Loucy (cell line): Measurements from ENCODE around the gene NLRP9.

Experiments
- H2AFZ ChIP-seq: fragments of 200-600 bp; sonication (generic); 2 replicates; pipeline ENCODE4 v1.6.0; 2016; ENCODE audit warnings: antibody characterized with exemption, mild to moderate bottlenecking, low read length, moderate library complexity
- H3F3A ChIP-seq: fragments of 200-600 bp; 2 replicates; pipeline ENCODE4 v1.6.0; 2016; ENCODE audit warnings: antibody characterized with exemption, low read depth, mild to moderate bottlenecking
- H3K27me3 ChIP-seq: fragments of 200-600 bp; sonication (generic); 2 replicates; pipeline ENCODE4 v1.6.1; 2014; ENCODE audit warnings: low read length, mild to moderate bottlenecking; ENCODE audit not compliant: insufficient read depth, poor library complexity, severe bottlenecking
- H3K36me3 ChIP-seq: fragments of 200-600 bp; sonication (generic); 2 replicates; pipeline ENCODE4 v1.6.1; 2016; ENCODE audit warnings: low read length; ENCODE audit not compliant: insufficient read depth
- H3K4me1 ChIP-seq: fragments of 200-600 bp; sonication (generic); 2 replicates; pipeline ENCODE4 v1.5.1; 2014; ENCODE audit warnings: low read length, mild to moderate bottlenecking; ENCODE audit not compliant: insufficient read depth, poor library complexity, severe bottlenecking
- H3K4me2 ChIP-seq: fragments of 200-600 bp; sonication (generic); 2 replicates; pipeline ENCODE4 v1.6.0; 2014; ENCODE audit warnings: antibody characterized with exemption, low read length, low read depth, mild to moderate bottlenecking; ENCODE audit not compliant: poor library complexity, severe bottlenecking
- H3K4me3 ChIP-seq: fragments of 200-600 bp; sonication (generic); 2 replicates; pipeline ENCODE4 v1.5.1; 2014; ENCODE audit warnings: low read length, mild to moderate bottlenecking, mixed read lengths; ENCODE audit not compliant: poor library complexity, severe bottlenecking
- H3K79me2 ChIP-seq: fragments of 200-600 bp; sonication (generic); 2 replicates; pipeline ENCODE4 v1.6.1; 2014; ENCODE audit warnings: low read length; ENCODE audit not compliant: insufficient read depth
- H3K9ac ChIP-seq: fragments of 200-600 bp; sonication (generic); 2 replicates; pipeline ENCODE4 v1.6.0; 2014; ENCODE audit warnings: mild to moderate bottlenecking, low read depth, low read length, moderate library complexity; ENCODE audit not compliant: poor library complexity, severe bottlenecking
- H3K9me2 ChIP-seq: fragments of 200-600 bp; sonication (generic); replicated peaks from 2 replicates; pipeline ENCODE4 v1.6.1; 2016; ENCODE audit warnings: low read depth, low read length, mixed read lengths
- H3K9me3 ChIP-seq: fragments of 200-600 bp; sonication (generic); 2 replicates; pipeline ENCODE4 v1.6.1; 2014; ENCODE audit warnings: mild to moderate bottlenecking, antibody characterized with exemption, low read length, low read depth; ENCODE audit not compliant: insufficient read depth
- H4K20me1 ChIP-seq: fragments of 200-600 bp; sonication (generic); 2 replicates; pipeline ENCODE4 v1.6.0; 2014; ENCODE audit warnings: antibody characterized with exemption, low read length, mild to moderate bottlenecking; ENCODE audit not compliant: insufficient read depth, poor library complexity, severe bottlenecking
- CTCF ChIP-seq: fragments of 200-600 bp; sonication (generic); conservative IDR thresholded peaks from 2 replicates; pipeline ENCODE4 v1.5.1; 2014; ENCODE audit warnings: mild to moderate bottlenecking, antibody characterized with exemption, low read length
- EZH2phosphoT487 ChIP-seq: fragments of 200-600 bp; IDR thresholded peaks from 2 replicates; pipeline ENCODE4 v1.6.1; 2018; ENCODE audit warnings: antibody characterized with exemption, mild to moderate bottlenecking, moderate library complexity, borderline replicate concordance

The NLRP9 gene

GRCh38 chr19:55716531-55716930, 21.7 kb downstream of the NLRP9 start:
- Histone ChIP-seq H3K9ac (no peak overlapping the region), H3F3A (no peaks in the 10 kb centered on the region), H3K9me3 (peaks cover 5% of the 10 kb centered on the region; the same call in 1 of the 2 replicates), H4K20me1 (no peaks in the 10 kb centered on the region), H3K79me2 (no peaks in the 10 kb centered on the region), H3K36me3 (no peaks in the 10 kb centered on the region), H2AFZ (no peak overlapping the region), H3K9me2 (no peaks in the 10 kb centered on the region), H3K4me3 (no peak overlapping the region), H3K4me2 (no peak overlapping the region), H3K27me3 (no peaks in the 10 kb centered on the region), H3K4me1 (no peaks in the 10 kb centered on the region)
- TF ChIP-seq EZH2phosphoT487: no peak
- TF ChIP-seq CTCF: no peak

GRCh38 chr19:55712804-55713631, 25.2 kb downstream of the NLRP9 start:
- H3K9me3 ChIP-seq: no peaks in the 10 kb centered on the region; the same call in 1 of the 2 replicates
- H3K9me2 ChIP-seq: no peaks in the 10 kb centered on the region
- H3K4me2 ChIP-seq: no peak overlapping the region
- H3K9ac ChIP-seq: no peak overlapping the region
- no peaks in the 10 kb centered on the region for H3F3A ChIP-seq
- H3K4me3 ChIP-seq: no peak overlapping the region
- no peaks in the 10 kb centered on the region for H3K4me1 ChIP-seq
- no peaks in the 10 kb centered on the region for H4K20me1 ChIP-seq
- H3K36me3 ChIP-seq: no peaks in the 10 kb centered on the region
- no peak overlapping the region for H2AFZ ChIP-seq
- H3K27me3 ChIP-seq: no peaks in the 10 kb centered on the region
- H3K79me2 ChIP-seq: no peaks in the 10 kb centered on the region
- no peak for TF ChIP-seq CTCF
- TF ChIP-seq EZH2phosphoT487: no peak

- no peak overlapping the region for H3K4me2 ChIP-seq
- H3F3A ChIP-seq: no peaks in the 10 kb centered on the region
- H3K79me2 ChIP-seq: no peaks in the 10 kb centered on the region
- H3K9ac ChIP-seq: no peak overlapping the region
- no peaks in the 10 kb centered on the region; the same call in 1 of the 2 replicates for H3K9me3 ChIP-seq
- TF ChIP-seq CTCF: no peak
- TF ChIP-seq EZH2phosphoT487: no peak
- H3K4me3 ChIP-seq: no peak overlapping the region
- H4K20me1 ChIP-seq: no peaks in the 10 kb centered on the region
- H3K9me2 ChIP-seq: no peaks in the 10 kb centered on the region
- H3K4me1 ChIP-seq: no peaks in the 10 kb centered on the region
- no peaks in the 10 kb centered on the region for H3K36me3 ChIP-seq
- no peak overlapping the region for H2AFZ ChIP-seq
- H3K27me3 ChIP-seq: no peaks in the 10 kb centered on the region
Measured at GRCh38 chr19:55711719-55712118, 26.5 kb downstream of the NLRP9 start.
